ENCODE results near the gene NDST4. TPM values are rescaled to one million over a fixed set of nuclear protein-coding genes. Genes with fewer than 3 reads are reported as not detected.

Gene NDST4
- total and polyA plus RNA-seq, 11 donors, result not detected

DNA sequence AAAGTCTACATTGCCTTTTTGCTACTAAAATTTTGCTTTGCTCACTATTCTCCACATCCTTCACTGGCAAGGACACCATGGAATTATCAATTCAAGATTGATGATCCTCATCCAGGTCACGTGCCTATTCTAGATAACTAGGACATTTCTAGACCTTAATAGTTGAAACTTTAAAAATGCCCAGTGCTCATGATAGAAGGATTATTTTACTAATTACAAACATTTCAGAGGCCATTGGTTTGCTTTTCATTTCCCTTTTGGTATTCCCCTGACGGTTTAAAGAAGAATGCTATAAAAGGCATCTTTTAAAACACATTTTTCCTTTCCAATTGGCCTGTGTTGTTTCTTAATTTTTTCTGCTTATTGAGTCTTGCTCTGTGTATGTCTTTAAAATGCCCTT is 249.4 kb downstream of the NDST4 start:
- TF ChIP-seq, protein P1, sequence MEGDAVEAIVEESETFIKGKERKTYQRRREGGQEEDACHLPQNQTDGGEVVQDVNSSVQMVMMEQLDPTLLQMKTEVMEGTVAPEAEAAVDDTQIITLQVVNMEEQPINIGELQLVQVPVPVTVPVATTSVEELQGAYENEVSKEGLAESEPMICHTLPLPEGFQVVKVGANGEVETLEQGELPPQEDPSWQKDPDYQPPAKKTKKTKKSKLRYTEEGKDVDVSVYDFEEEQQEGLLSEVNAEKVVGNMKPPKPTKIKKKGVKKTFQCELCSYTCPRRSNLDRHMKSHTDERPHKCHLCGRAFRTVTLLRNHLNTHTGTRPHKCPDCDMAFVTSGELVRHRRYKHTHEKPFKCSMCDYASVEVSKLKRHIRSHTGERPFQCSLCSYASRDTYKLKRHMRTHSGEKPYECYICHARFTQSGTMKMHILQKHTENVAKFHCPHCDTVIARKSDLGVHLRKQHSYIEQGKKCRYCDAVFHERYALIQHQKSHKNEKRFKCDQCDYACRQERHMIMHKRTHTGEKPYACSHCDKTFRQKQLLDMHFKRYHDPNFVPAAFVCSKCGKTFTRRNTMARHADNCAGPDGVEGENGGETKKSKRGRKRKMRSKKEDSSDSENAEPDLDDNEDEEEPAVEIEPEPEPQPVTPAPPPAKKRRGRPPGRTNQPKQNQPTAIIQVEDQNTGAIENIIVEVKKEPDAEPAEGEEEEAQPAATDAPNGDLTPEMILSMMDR (IDR thresholded peaks at IDR 0.05), result no peak
- TF ChIP-seq POLR2A (IDR thresholded peaks at IDR 0.05), result no peak
- intact Hi-C loops (cut with DNase I), result loop anchor here in 1 of 10 donors (1.0 kb wide), 1 partner anchor 29 kb away; no protein-coding TSS in a partner anchor
- H3K27ac ChIP-seq, result no peak overlapping the region
- H3K36me3 ChIP-seq, result no peaks in the 10 kb centered on the region
- no peak for ATAC-seq
- H3K4me3 ChIP-seq, result no peak overlapping the region
- WGBS, 4 donors, result 56 to 66% (median 63%) methylated on average over 2 of the region's 2 CpGs
- H3K4me1 ChIP-seq, result no peaks in the 10 kb centered on the region
- H3K27me3 ChIP-seq, result no peaks in the 10 kb centered on the region
- no peak for DNase-seq
- no peaks in the 10 kb centered on the region for H3K9me3 ChIP-seq

DNA sequence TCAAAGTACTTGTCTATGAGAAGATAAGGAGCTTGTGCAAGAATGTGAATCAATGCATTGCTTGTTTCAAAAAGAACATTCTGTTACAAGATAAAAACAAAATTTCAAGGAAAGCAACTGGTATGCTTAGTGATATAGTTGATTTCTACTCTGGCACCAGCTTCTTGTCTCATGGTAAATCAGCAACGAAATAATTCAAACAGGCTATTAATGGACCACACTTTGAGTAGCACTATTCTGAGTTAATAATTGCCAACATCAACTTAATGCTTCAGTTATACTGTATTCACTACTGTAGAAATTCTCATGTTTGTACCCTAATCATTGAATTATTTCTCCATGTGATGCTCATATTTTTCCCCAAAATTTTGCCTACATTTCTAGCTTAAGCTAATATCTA is 252.6 kb downstream of the NDST4 start:
- no peak for TF ChIP-seq POLR2A (IDR thresholded peaks at IDR 0.05)
- TF ChIP-seq, protein P1 (IDR thresholded peaks at IDR 0.05), result no peak
- intact Hi-C loops (cut with DNase I), result no loop called here
- 69 to 87% (median 74%) methylated on average over 1 of the region's 1 CpG for WGBS, 4 donors
- no peaks in the 10 kb centered on the region for H3K4me1 ChIP-seq
- H3K27ac ChIP-seq, result no peak overlapping the region
- no peak overlapping the region for H3K4me3 ChIP-seq
- no peak for DNase-seq
- no peak for ATAC-seq
- no peaks in the 10 kb centered on the region for H3K36me3 ChIP-seq
- no peaks in the 10 kb centered on the region for H3K27me3 ChIP-seq
- H3K9me3 ChIP-seq, result no peaks in the 10 kb centered on the region

DNA sequence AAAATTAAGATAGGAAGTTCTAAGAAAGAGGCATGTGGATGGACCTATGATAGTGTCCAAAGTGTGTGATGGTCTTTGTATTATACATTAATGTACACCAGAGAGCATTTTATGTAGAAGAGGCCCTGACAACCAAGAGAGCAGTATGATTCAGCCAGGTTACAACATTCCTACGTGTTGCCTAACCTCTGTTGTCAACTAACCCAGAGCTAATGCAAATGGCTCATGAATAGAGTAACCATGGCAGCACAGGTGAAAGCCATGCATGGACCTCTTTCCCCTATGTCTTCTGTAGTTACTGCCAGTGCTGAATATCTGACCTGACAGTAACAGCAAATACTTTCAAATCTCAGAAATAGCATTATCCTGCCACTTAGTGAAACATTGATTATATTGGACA is 255.6 kb downstream of the NDST4 start:
- TF ChIP-seq, protein P1 (IDR thresholded peaks at IDR 0.05), result no peak
- no peak for TF ChIP-seq POLR2A (IDR thresholded peaks at IDR 0.05)
- Histone ChIP-seq H3K27me3 (no peaks in the 10 kb centered on the region), H3K36me3 (no peaks in the 10 kb centered on the region), H3K4me1 (no peaks in the 10 kb centered on the region), H3K9me3 (peaks cover 0 to 4% (median 0%) of the 10 kb centered on the region in 12 donors), H3K27ac (no peak overlapping the region), H3K4me3 (no peak overlapping the region)
- ATAC-seq (no peak), DNase-seq (no peak)
- intact Hi-C loops (cut with DNase I), result no loop called here
- 29 to 48% (median 40%) methylated on average over 1 of the region's 1 CpG for WGBS, 4 donors

DNA sequence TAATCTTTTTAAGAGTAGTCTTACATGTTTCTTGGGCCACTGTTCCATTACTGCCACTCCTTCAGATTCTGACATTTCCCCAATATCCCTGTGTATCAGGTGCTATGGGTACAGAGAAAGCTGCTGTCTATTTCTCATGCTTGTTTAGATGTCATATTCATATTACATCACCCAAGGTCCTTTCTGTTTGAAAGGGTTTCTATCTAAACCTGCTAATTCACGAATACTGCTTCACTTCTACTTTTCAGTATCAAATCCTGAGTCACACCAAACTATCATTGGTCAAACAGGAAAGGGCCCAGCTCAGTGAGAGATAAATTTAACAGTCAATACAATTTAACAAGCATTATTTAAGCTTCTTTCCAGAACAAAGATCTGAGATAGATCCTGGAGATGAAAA is 273.4 kb downstream of the NDST4 start:
- no peak overlapping the region for H3K27ac ChIP-seq
- TF ChIP-seq POLR2A (IDR thresholded peaks at IDR 0.05), result no peak
- TF ChIP-seq, protein P1 (IDR thresholded peaks at IDR 0.05), result no peak
- no peak for DNase-seq
- intact Hi-C loops (cut with DNase I), result no loop called here
- H3K27me3 ChIP-seq, result no peaks in the 10 kb centered on the region
- no peaks in the 10 kb centered on the region for H3K36me3 ChIP-seq
- no peak for ATAC-seq
- no peak overlapping the region for H3K4me3 ChIP-seq
- WGBS, 4 donors, result 47 to 65% (median 59%) methylated on average over 1 of the region's 1 CpG
- peaks cover 0 to 4% (median 0%) of the 10 kb centered on the region in 12 donors for H3K9me3 ChIP-seq
- H3K4me1 ChIP-seq, result no peaks in the 10 kb centered on the region
